DOHH2 (cell line): Measurements from ENCODE around the gene CEP63.

Experiments
- CTCF ChIP-seq: fragments of 200-600 bp; sonication (generic); IDR thresholded peaks from one replicate; pipeline ENCODE4 v1.5.1; 2014; ENCODE audit warnings: antibody characterized with exemption, mild to moderate bottlenecking, low read depth, low read length; ENCODE audit not compliant: poor library complexity, severe bottlenecking
- EZH2phosphoT487 ChIP-seq: fragments of 200-600 bp; sonication (generic); IDR thresholded peaks from 2 replicates; pipeline ENCODE4 v1.6.1; 2017; ENCODE audit warnings: borderline replicate concordance, mild to moderate bottlenecking, antibody characterized with exemption, low read length, moderate library complexity, mixed read lengths

GRCh38 chr3:134542287-134542958 is 56.6 kb downstream of the CEP63 start:
- TF ChIP-seq CTCF = no peak
- TF ChIP-seq EZH2phosphoT487 = no peak
